PC-3 (cell line): ENCODE data around the gene HAO2. TPM values are rescaled to one million over a fixed set of nuclear protein-coding genes. Genes with fewer than 3 reads are reported as not detected.

Experiments
- total RNA-seq: library from RNA; depleted of rRNA; stranded (reverse); fragments of >200 nt; gene quantifications from 2 replicates; pipeline ENCODE4 v1.2.3, GENCODE V29; 2014; rRNA removed

Gene HAO2
- total RNA-seq, 1 experiment from 2014 or later = not detected

Other genes with a start within 250 kb of the HAO2 start
- gene WARS2, start 228.1 kb upstream of the HAO2 start, total RNA-seq = 16.8 and 18.1 TPM in 2 replicates
- gene HSD3B2, start 46.4 kb downstream of the HAO2 start, total RNA-seq = not detected in 2 replicates
- not detected in 2 replicates for gene HSD3B1, start 138.4 kb downstream of the HAO2 start, total RNA-seq